Endothelial cell of hepatic sinusoid (primary cell): ENCODE data around the gene ZNF254.
"Not testable (repeated sequence)": the region's sequence is repeated elsewhere in the genome, so short reads cannot be mapped to it uniquely, and the experiment has no call there.

Experiments
- in situ Hi-C: cut with HindIII; loops from 2 replicates; pipeline ENCODE4 v1.10.0; 2017; ENCODE audit warnings: low sequenced_read_pairs

Gene ZNF254

GRCh38 chr19:24086974-24087595 lies at the start of gene ZNF254:
Gene ZNF254, plus strand, starts transcription at chr19:24087187. Its CDS starts 121 bp downstream, at chr19:24087308.
- in situ Hi-C loops: no loop called here

- in situ Hi-C loops: no loop called here
Measured at GRCh38 chr19:24040621-24041020, 46.4 kb upstream of the ZNF254 start.

- in situ Hi-C loops: not testable (repeated sequence)
Measured at GRCh38 chr19:24041326-24041725, 45.7 kb upstream of the ZNF254 start.

GRCh38 chr19:24046550-24046949 lies 40.4 kb upstream of the ZNF254 start:
- in situ Hi-C loops: no loop called here

GRCh38 chr19:24048261-24048660 lies 38.7 kb upstream of the ZNF254 start:
- in situ Hi-C loops: no loop called here

- in situ Hi-C loops: no loop called here
Measured at GRCh38 chr19:24049537-24049936, 37.5 kb upstream of the ZNF254 start.

- in situ Hi-C loops: no loop called here
Measured at GRCh38 chr19:24051516-24051915, 35.5 kb upstream of the ZNF254 start.

- in situ Hi-C loops: no loop called here
Measured at GRCh38 chr19:24052811-24053210, 34.2 kb upstream of the ZNF254 start.

- in situ Hi-C loops: no loop called here
Measured at GRCh38 chr19:24053601-24054000, 33.4 kb upstream of the ZNF254 start.

GRCh38 chr19:24054044-24054935 lies 32.7 kb upstream of the ZNF254 start:
- in situ Hi-C loops: no loop called here

GRCh38 chr19:24055548-24055947 lies 31.4 kb upstream of the ZNF254 start:
- in situ Hi-C loops: no loop called here

- in situ Hi-C loops: no loop called here
Measured at GRCh38 chr19:24057144-24057543, 29.8 kb upstream of the ZNF254 start.

- in situ Hi-C loops: no loop called here
Measured at GRCh38 chr19:24059563-24060295, 27.3 kb upstream of the ZNF254 start.

- in situ Hi-C loops: no loop called here
Measured at GRCh38 chr19:24060687-24061356, 26.2 kb upstream of the ZNF254 start.

- in situ Hi-C loops: no loop called here
Measured at GRCh38 chr19:24062190-24062589, 24.8 kb upstream of the ZNF254 start.

GRCh38 chr19:24063295-24063694 lies 23.7 kb upstream of the ZNF254 start:
- in situ Hi-C loops: no loop called here

GRCh38 chr19:24064175-24064574 lies 22.8 kb upstream of the ZNF254 start:
- in situ Hi-C loops: no loop called here

GRCh38 chr19:24065243-24065642 lies 21.7 kb upstream of the ZNF254 start:
- in situ Hi-C loops: no loop called here

GRCh38 chr19:24065865-24066604 lies 21.0 kb upstream of the ZNF254 start:
- in situ Hi-C loops: no loop called here

GRCh38 chr19:24069905-24070657 lies 16.9 kb upstream of the ZNF254 start:
- in situ Hi-C loops: no loop called here
